Fibroblast of pulmonary artery (primary cell): ENCODE measurements around the gene RABL6.

ENCODE experiments used
- DNase-seq: peaks from one replicate; pipeline ENCODE4 v3.0.0-alpha.2; 2010; ENCODE audit warnings: low read depth
- H3K4me3 ChIP-seq: replicated peaks from 2 replicates; pipeline ENCODE4 v1.5.1; 2011; ENCODE audit warnings: low read depth, mild to moderate bottlenecking, control low read depth, low read length, moderate library complexity
- TF ChIP-seq, protein P1 (sequence below): IDR thresholded peaks from 2 replicates; pipeline ENCODE4 v1.5.1; 2011; ENCODE audit warnings: mild to moderate bottlenecking, control low read depth, low read length, inconsistent platforms; ENCODE audit errors: missing control alignments

The RABL6 gene

DNA sequence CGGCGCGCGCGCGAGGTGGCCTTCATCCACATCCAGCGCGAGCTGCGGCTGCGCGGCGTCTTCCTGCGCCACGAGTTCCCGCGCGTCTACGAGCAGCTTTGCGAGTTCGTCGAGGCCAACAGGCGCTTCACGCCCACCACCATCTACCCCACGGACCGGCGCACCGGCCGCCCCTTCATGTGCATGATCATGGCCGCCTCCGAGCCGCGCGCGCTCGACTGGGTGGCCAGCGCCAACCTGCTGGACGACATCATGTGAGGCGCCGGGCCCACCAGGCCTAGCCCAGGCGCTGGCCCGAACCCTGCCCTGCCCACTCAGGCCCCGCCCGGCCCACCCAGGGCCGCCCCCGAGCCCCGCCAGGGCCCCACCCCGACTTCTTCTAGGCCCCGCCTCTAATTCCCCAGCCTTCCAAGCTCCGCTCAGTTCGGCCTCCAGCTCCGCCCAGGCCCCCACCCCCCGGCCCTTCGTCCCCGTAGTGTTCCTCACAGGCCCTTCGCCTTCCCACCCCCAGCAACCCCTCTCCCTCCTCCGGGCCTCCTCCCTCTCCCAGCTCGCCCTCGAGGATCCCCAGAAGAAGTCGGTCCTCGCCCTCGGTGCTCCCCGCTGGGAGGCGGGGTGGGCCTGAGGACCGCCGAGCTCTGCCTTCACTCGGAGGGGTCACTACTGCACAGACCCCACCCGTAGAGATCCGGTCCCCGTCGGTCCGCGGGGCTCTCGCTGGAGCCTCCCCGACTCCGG, 39.5 kb downstream of the RABL6 start:
- H3K4me3 ChIP-seq = peak overlapping the region; percentile 86
- peak; percentile 63 for DNase-seq
- TF ChIP-seq, protein P1, sequence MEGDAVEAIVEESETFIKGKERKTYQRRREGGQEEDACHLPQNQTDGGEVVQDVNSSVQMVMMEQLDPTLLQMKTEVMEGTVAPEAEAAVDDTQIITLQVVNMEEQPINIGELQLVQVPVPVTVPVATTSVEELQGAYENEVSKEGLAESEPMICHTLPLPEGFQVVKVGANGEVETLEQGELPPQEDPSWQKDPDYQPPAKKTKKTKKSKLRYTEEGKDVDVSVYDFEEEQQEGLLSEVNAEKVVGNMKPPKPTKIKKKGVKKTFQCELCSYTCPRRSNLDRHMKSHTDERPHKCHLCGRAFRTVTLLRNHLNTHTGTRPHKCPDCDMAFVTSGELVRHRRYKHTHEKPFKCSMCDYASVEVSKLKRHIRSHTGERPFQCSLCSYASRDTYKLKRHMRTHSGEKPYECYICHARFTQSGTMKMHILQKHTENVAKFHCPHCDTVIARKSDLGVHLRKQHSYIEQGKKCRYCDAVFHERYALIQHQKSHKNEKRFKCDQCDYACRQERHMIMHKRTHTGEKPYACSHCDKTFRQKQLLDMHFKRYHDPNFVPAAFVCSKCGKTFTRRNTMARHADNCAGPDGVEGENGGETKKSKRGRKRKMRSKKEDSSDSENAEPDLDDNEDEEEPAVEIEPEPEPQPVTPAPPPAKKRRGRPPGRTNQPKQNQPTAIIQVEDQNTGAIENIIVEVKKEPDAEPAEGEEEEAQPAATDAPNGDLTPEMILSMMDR = no peak

- TF ChIP-seq, protein P1 = no peak
- DNase-seq = peak; percentile 83
- peak overlapping the region; percentile 86 for H3K4me3 ChIP-seq
These were observed 40.2 kb downstream of the RABL6 start for GRCh38 chr9:136847826-136848392.

DNA sequence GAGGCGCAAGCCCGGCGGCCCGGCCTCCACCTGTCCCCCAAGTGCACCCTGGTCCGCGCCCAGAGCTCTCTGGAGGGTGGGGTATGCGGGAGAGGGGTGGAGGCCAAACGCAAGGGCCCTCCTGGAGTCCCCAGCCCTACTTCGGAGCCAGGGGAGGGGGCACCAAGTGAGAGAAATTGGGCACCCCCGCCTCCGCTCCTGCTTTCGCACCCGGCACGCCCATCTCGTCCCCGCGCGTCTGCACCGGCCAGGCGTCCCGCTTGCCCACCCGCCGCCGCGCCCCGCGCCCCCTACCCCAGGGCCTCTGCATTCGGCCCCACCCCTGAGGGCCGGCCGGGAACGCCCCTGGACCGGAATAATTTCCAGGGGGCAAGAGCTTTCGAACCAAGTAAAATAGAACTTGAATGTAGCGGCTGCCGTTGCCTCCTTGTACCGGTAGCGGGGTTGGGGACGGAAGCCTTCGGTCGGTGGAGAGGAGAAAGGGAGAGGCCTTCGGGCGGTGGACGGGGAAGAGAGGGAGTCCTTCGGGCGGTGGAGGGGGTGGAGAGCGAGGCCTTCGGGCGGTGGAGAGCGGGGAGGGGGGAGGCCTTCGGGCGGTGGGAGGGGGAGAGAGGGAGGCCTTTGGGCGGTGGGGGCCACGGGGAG, 40.8 kb downstream of the RABL6 start:
- TF ChIP-seq, protein P1 = no peak
- no peak for DNase-seq
- H3K4me3 ChIP-seq = peak overlapping the region; percentile 86

DNA sequence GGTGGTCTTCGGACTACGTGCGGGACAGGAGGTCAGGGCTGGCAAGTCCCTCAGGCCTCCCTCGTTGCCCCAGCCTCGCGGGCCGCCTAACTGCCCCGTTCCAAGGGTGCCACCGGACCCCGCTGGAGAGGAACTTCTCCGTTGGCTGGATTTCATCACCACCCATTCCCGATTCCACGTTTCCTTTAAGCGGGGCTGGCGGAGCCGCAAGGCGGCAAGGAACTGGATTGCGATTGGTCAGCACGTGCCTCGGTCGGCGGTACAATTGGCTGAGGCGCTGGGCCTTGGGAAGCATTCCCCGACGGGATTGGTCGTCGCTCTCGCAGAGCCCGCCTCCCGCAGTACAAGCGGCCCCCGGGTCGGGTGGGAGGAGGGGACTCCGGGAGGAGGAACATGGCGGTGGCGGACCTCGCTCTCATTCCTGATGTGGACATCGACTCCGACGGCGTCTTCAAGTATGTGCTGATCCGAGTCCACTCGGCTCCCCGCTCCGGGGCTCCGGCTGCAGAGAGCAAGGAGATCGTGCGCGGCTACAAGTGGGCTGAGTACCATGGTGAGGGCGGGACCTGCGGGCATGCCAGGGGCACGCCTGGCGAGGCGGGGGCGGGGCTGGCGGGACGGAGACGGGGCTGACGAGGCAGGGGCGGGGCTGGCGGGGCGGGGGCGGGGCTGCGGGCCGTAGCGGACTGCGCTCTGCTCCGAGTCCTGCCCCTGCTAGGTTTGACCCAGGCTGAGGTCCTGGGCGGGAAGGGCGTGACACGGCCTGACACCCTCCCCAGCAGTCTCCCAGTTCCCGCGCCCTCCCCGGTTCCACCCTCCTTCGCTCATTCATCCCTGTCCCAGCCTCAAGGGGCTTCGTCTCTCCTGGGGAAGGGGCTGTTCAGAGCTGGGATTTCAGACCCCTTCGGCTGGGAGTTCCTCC, 41.6 kb downstream of the RABL6 start, which contains the start of gene PHPT1:
Gene PHPT1 (plus strand): TSS at position 372 of the 922 bp plus-strand sequence. CDS start 22 bp downstream, at position 394.
- H3K4me3 ChIP-seq = peak within 1 kb of the TSS; percentile 86
- TF ChIP-seq, protein P1 = no peak
- DNase-seq = peak; percentile 99

- DNase-seq = no peak
- H3K4me3 ChIP-seq = peak overlapping the region; percentile 86
- TF ChIP-seq, protein P1 = no peak
These were observed 42.5 kb downstream of the RABL6 start for GRCh38 chr9:136849960-136850865.
